DOHH2 (cell line): ENCODE data around the gene MCC.

ENCODE experiments used
- CTCF ChIP-seq: fragments of 200-600 bp; sonication (generic); IDR thresholded peaks from one replicate; pipeline ENCODE4 v1.5.1; 2014; ENCODE audit warnings: antibody characterized with exemption, mild to moderate bottlenecking, low read depth, low read length; ENCODE audit not compliant: poor library complexity, severe bottlenecking
- EZH2phosphoT487 ChIP-seq: fragments of 200-600 bp; sonication (generic); IDR thresholded peaks from 2 replicates; pipeline ENCODE4 v1.6.1; 2017; ENCODE audit warnings: borderline replicate concordance, mild to moderate bottlenecking, antibody characterized with exemption, low read length, moderate library complexity, mixed read lengths

DNA sequence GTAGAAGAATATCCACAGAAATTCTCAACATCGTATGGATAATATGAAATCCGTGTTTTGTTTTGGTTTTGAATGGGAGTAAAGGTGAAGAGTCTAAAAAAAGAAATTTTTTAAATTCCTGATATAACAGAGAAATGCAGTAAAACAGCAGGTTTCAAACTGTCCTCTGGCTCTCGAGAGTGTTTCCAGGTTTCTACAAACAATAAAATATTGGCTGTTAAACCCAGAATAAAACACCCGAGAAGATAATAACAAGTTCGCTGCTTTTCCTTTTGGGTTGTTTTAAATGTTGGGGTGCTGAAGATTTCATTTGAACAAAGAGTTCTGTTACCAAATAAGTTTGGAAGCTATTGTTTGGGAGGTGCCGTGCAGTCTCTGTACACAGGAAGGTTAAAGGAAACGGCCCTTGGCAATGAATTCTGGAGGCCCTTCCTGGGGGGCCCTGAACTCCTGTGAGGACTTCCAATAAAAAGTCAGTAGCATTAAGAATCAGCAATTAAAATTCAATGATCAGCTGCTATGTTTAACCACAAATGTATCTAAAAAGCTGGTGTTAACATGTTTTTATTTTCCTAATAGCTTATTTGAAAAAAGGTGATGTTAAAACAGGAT, 269.2 kb downstream of the MCC start:
- TF ChIP-seq CTCF (no peak), EZH2phosphoT487 (no peak)
